Activated naive CD8-positive, alpha-beta T cell (primary cell): ENCODE data around the gene NOP14.
"Not testable (repeated sequence)": the region's sequence is repeated elsewhere in the genome, so short reads cannot be mapped to it uniquely, and the experiment has no call there.

Experiments
- H3K27ac Mint-ChIP-seq: one replicate; pipeline ENCODE4 v1.8.0; 2021; ENCODE audit warnings: mixed read lengths
- H3K27me3 Mint-ChIP-seq: one replicate; pipeline ENCODE4 v1.8.0; 2021; ENCODE audit warnings: mixed read lengths
- H3K36me3 Mint-ChIP-seq: one replicate; pipeline ENCODE4 v1.8.0; 2021; ENCODE audit warnings: mixed read lengths
- H3K4me1 Mint-ChIP-seq: one replicate; pipeline ENCODE4 v1.8.0; 2021; ENCODE audit warnings: low read depth, mixed read lengths
- H3K4me3 Mint-ChIP-seq: one replicate; pipeline ENCODE4 v1.8.0; 2021; ENCODE audit warnings: mild to moderate bottlenecking, mixed read lengths
- H3K9me3 Mint-ChIP-seq: one replicate; pipeline ENCODE4 v1.8.0; 2021; ENCODE audit warnings: low read depth, mixed read lengths

NOP14 gene

GRCh38 chr4:2963175-2963965 is at the start of gene NOP14, which contains the start of gene GRK4:
TSS of gene NOP14 (minus strand) at chr4:2963406. CDS start at chr4:2963319, 87 bp downstream.
TSS of gene GRK4 (plus strand) at chr4:2963571. CDS start at chr4:2964071, 500 bp downstream.
- Mint-ChIP-seq H3K4me3 (peak within 1 kb of the TSS; percentile 95), H3K27me3 (no peaks in the 10 kb centered on the region), H3K4me1 (peaks cover 30% of the 10 kb centered on the region), H3K36me3 (peaks cover 4% of the 10 kb centered on the region), H3K27ac (peak within 1 kb of the TSS; percentile 88), H3K9me3 (no peaks in the 10 kb centered on the region)

- no peak overlapping the region for H3K27ac Mint-ChIP-seq
- no peaks in the 10 kb centered on the region for H3K9me3 Mint-ChIP-seq
- no peaks in the 10 kb centered on the region for H3K27me3 Mint-ChIP-seq
- H3K36me3 Mint-ChIP-seq, result no peaks in the 10 kb centered on the region
- H3K4me1 Mint-ChIP-seq, result no peaks in the 10 kb centered on the region
- H3K4me3 Mint-ChIP-seq, result no peak overlapping the region
Observed at GRCh38 chr4:3011456-3012220, 48.4 kb upstream of the NOP14 start.

GRCh38 chr4:3010998-3011397 is 47.8 kb upstream of the NOP14 start:
- Mint-ChIP-seq H3K4me1 (no peaks in the 10 kb centered on the region), H3K27me3 (no peaks in the 10 kb centered on the region), H3K36me3 (no peaks in the 10 kb centered on the region), H3K4me3 (no peak overlapping the region), H3K9me3 (no peaks in the 10 kb centered on the region), H3K27ac (no peak overlapping the region)

GRCh38 chr4:3010577-3010976 is 47.4 kb upstream of the NOP14 start:
- no peaks in the 10 kb centered on the region for H3K4me1 Mint-ChIP-seq
- no peaks in the 10 kb centered on the region for H3K9me3 Mint-ChIP-seq
- no peak overlapping the region for H3K27ac Mint-ChIP-seq
- no peak overlapping the region for H3K4me3 Mint-ChIP-seq
- no peaks in the 10 kb centered on the region for H3K27me3 Mint-ChIP-seq
- no peaks in the 10 kb centered on the region for H3K36me3 Mint-ChIP-seq

- H3K27ac Mint-ChIP-seq, result no peak overlapping the region
- H3K9me3 Mint-ChIP-seq, result no peaks in the 10 kb centered on the region
- no peaks in the 10 kb centered on the region for H3K36me3 Mint-ChIP-seq
- no peaks in the 10 kb centered on the region for H3K4me1 Mint-ChIP-seq
- no peaks in the 10 kb centered on the region for H3K27me3 Mint-ChIP-seq
- H3K4me3 Mint-ChIP-seq, result no peak overlapping the region
Observed at GRCh38 chr4:3009422-3009821, 46.2 kb upstream of the NOP14 start.

GRCh38 chr4:3007724-3008123 is 44.5 kb upstream of the NOP14 start:
- no peaks in the 10 kb centered on the region for H3K36me3 Mint-ChIP-seq
- H3K27ac Mint-ChIP-seq, result no peak overlapping the region
- H3K4me1 Mint-ChIP-seq, result no peaks in the 10 kb centered on the region
- no peaks in the 10 kb centered on the region for H3K9me3 Mint-ChIP-seq
- no peaks in the 10 kb centered on the region for H3K27me3 Mint-ChIP-seq
- H3K4me3 Mint-ChIP-seq, result no peak overlapping the region

- Mint-ChIP-seq H3K4me3 (no peak overlapping the region), H3K9me3 (no peaks in the 10 kb centered on the region), H3K27ac (no peak overlapping the region), H3K36me3 (no peaks in the 10 kb centered on the region), H3K27me3 (peaks cover 3% of the 10 kb centered on the region), H3K4me1 (no peaks in the 10 kb centered on the region)
Observed at GRCh38 chr4:2996415-2996814, 33.2 kb upstream of the NOP14 start.

GRCh38 chr4:2995546-2996265 is 32.5 kb upstream of the NOP14 start:
- peaks cover 3% of the 10 kb centered on the region for H3K27me3 Mint-ChIP-seq
- H3K4me1 Mint-ChIP-seq, result no peaks in the 10 kb centered on the region
- H3K27ac Mint-ChIP-seq, result no peak overlapping the region
- H3K9me3 Mint-ChIP-seq, result no peaks in the 10 kb centered on the region
- H3K36me3 Mint-ChIP-seq, result no peaks in the 10 kb centered on the region
- no peak overlapping the region for H3K4me3 Mint-ChIP-seq

- no peak overlapping the region for H3K27ac Mint-ChIP-seq
- no peak overlapping the region for H3K4me3 Mint-ChIP-seq
- no peaks in the 10 kb centered on the region for H3K36me3 Mint-ChIP-seq
- peaks cover 3% of the 10 kb centered on the region for H3K27me3 Mint-ChIP-seq
- no peaks in the 10 kb centered on the region for H3K9me3 Mint-ChIP-seq
- H3K4me1 Mint-ChIP-seq, result no peaks in the 10 kb centered on the region
Observed at GRCh38 chr4:2994917-2995316, 31.7 kb upstream of the NOP14 start.

GRCh38 chr4:2991243-2991642 is 28.0 kb upstream of the NOP14 start:
- H3K9me3 Mint-ChIP-seq, result no peaks in the 10 kb centered on the region
- no peak overlapping the region for H3K27ac Mint-ChIP-seq
- no peaks in the 10 kb centered on the region for H3K4me1 Mint-ChIP-seq
- H3K36me3 Mint-ChIP-seq, result no peaks in the 10 kb centered on the region
- peaks cover 2% of the 10 kb centered on the region for H3K27me3 Mint-ChIP-seq
- H3K4me3 Mint-ChIP-seq, result no peak overlapping the region

- H3K4me3 Mint-ChIP-seq, H3K27me3 Mint-ChIP-seq, H3K27ac Mint-ChIP-seq, H3K4me1 Mint-ChIP-seq, H3K36me3 Mint-ChIP-seq, H3K9me3 Mint-ChIP-seq: not testable (repeated sequence)
Observed at GRCh38 chr4:2983715-2984114, 20.5 kb upstream of the NOP14 start.

- H3K9me3 Mint-ChIP-seq, result no peaks in the 10 kb centered on the region
- no peaks in the 10 kb centered on the region for H3K27me3 Mint-ChIP-seq
- H3K36me3 Mint-ChIP-seq, result no peaks in the 10 kb centered on the region
- no peaks in the 10 kb centered on the region for H3K4me1 Mint-ChIP-seq
- H3K27ac Mint-ChIP-seq, result no peak overlapping the region
- H3K4me3 Mint-ChIP-seq, result no peak overlapping the region
Observed at GRCh38 chr4:2982012-2982411, 18.8 kb upstream of the NOP14 start.

GRCh38 chr4:2981256-2981819 is 18.1 kb upstream of the NOP14 start:
- no peaks in the 10 kb centered on the region for H3K9me3 Mint-ChIP-seq
- no peaks in the 10 kb centered on the region for H3K27me3 Mint-ChIP-seq
- H3K4me3 Mint-ChIP-seq, result no peak overlapping the region
- H3K36me3 Mint-ChIP-seq, result no peaks in the 10 kb centered on the region
- H3K27ac Mint-ChIP-seq, result no peak overlapping the region
- no peaks in the 10 kb centered on the region for H3K4me1 Mint-ChIP-seq

- H3K4me3 Mint-ChIP-seq, result no peak overlapping the region
- H3K36me3 Mint-ChIP-seq, result no peaks in the 10 kb centered on the region
- H3K9me3 Mint-ChIP-seq, result no peaks in the 10 kb centered on the region
- H3K27ac Mint-ChIP-seq, result no peak overlapping the region
- H3K27me3 Mint-ChIP-seq, result no peaks in the 10 kb centered on the region
- H3K4me1 Mint-ChIP-seq, result no peaks in the 10 kb centered on the region
Observed at GRCh38 chr4:2977211-2978088, 14.2 kb upstream of the NOP14 start.
